Thoracic aorta (tissue), 2 donors: Measurements from ENCODE around the gene ARVCF. TPM values are rescaled to one million over a fixed set of nuclear protein-coding genes. Genes with fewer than 3 reads are reported as not detected.

Experiments
- ATAC-seq: fragments of 150-250 bp; one replicate; pipeline ENCODE4 v1.8.0; 2017; ENCODE audit warnings: low read depth; ENCODE audit not compliant: insufficient number of reproducible peaks, low FRiP score
- DNase-seq: peaks from one replicate; pipeline ENCODE4 v3.0.0-alpha.2; 2020; ENCODE audit warnings: low spot score
- H3K27ac ChIP-seq, 2 donors: fragments of 200-600 bp; sonication (generic); 1 replicate in 1 of 2; 2 replicates in 1 of 2; pipeline ENCODE4 v1.5.1; 2016; ENCODE audit warnings: mild to moderate bottlenecking in 2 of 2, moderate library complexity in 2 of 2
- H3K27me3 ChIP-seq: fragments of 200-600 bp; sonication (generic); replicated peaks from 2 replicates; pipeline ENCODE4 v1.6.0; 2016; ENCODE audit warnings: mild to moderate bottlenecking; ENCODE audit not compliant: insufficient read depth
- H3K36me3 ChIP-seq: fragments of 200-600 bp; sonication (generic); one replicate; pipeline ENCODE4 v1.5.1; 2016
- H3K4me1 ChIP-seq, 2 donors: fragments of 200-600 bp; sonication (generic); 1 replicate in 1 of 2; 2 replicates in 1 of 2; pipeline versions ENCODE4 v1.5.1 to v1.6.0; 2016; ENCODE audit warnings: low read depth in 2 of 2, mild to moderate bottlenecking in 1 of 2; ENCODE audit not compliant: control insufficient read depth in 1 of 2
- H3K4me3 ChIP-seq: fragments of 200-600 bp; sonication (generic); 2 replicates; pipeline ENCODE4 v1.5.1; 2016; ENCODE audit warnings: mild to moderate bottlenecking
- H3K9me3 ChIP-seq: fragments of 200-600 bp; sonication (generic); 2 replicates; pipeline ENCODE4 v1.5.1; 2016
- total RNA-seq, 2 donors: library from RNA; depleted of rRNA; stranded (reverse); fragments of >200 nt; gene quantifications; one replicate each; pipeline versions ENCODE4 v1.1.0 to v1.2.3, GENCODE V29; 2016
- TF ChIP-seq, protein P1 (sequence below): fragments of 200-600 bp; sonication (generic); IDR thresholded peaks from one replicate; pipeline ENCODE4 v1.5.1; 2019; ENCODE audit warnings: antibody characterized with exemption

ARVCF gene
- total RNA-seq, 2 donors from 2014 or later = 95.0 to 165 TPM

DNA sequence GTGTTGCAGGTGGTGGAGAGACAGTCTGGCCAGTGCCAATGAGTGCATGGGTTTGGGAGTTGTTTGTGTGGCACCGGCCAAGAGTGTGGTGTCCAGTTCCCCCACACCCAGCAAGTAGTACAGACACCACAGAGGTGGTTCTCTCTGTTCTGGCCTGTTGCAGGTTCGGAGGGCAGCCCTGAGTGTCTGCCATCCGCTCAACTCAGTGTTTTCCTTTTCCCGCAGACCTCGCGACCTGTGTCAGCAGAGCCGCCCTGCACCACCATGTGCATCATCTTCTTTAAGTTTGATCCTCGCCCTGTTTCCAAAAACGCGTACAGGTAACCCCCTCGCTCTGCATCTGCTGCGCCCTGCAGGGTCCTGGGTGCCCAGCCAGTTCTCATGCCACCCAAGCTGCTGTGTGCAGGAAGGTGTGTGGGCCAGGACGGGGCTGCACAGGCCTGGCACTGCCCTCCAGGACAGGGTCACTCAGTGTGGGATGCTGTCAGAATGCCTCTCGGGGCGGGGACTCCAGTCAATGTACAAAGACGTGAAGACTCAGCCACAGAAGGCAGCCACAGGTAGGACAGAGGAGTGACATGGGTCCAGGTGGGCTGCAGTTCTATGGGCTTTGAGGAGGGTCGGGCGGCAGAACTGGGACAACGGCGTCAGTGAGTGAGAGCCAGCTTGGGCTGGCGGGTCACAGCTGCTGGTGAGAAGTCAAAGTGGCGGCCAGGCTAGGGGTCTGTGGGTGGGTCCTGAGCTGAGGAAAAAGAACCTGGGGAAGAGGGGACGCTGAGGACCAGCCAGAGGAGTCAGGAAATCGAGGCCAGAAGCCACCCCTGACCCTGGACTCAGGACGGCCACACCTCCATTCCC, 20.1 kb upstream of the ARVCF start:
- ATAC-seq (no peak), DNase-seq (no peak)
- TF ChIP-seq, protein P1, sequence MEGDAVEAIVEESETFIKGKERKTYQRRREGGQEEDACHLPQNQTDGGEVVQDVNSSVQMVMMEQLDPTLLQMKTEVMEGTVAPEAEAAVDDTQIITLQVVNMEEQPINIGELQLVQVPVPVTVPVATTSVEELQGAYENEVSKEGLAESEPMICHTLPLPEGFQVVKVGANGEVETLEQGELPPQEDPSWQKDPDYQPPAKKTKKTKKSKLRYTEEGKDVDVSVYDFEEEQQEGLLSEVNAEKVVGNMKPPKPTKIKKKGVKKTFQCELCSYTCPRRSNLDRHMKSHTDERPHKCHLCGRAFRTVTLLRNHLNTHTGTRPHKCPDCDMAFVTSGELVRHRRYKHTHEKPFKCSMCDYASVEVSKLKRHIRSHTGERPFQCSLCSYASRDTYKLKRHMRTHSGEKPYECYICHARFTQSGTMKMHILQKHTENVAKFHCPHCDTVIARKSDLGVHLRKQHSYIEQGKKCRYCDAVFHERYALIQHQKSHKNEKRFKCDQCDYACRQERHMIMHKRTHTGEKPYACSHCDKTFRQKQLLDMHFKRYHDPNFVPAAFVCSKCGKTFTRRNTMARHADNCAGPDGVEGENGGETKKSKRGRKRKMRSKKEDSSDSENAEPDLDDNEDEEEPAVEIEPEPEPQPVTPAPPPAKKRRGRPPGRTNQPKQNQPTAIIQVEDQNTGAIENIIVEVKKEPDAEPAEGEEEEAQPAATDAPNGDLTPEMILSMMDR = no peak
- peaks cover 8 to 31% of the 10 kb centered on the region in 2 donors for H3K4me1 ChIP-seq
- no peak overlapping the region for H3K27ac ChIP-seq
- H3K9me3 ChIP-seq = no peaks in the 10 kb centered on the region
- no peaks in the 10 kb centered on the region for H3K27me3 ChIP-seq
- peaks cover 28% of the 10 kb centered on the region for H3K36me3 ChIP-seq
- H3K4me3 ChIP-seq = no peak overlapping the region

DNA sequence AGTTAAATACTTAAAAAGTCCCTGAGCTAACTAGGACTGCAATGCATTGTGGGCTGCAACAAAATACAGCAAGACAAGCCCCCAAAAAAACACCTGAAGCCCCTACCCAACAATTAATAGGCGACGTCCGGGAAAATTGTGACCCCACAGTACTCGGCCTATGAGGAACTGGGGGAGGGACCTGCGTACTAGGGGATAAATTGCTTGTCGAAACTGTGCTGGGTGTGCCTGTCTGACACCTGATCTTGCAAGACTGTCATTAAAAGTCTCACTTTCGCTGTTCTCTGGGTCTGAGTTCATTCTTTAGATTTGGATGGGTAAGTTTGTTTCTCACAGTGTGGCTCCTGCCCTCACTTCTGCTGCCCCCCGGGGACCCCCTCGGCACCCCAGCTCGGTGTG, 19.5 kb upstream of the ARVCF start:
- ATAC-seq (no peak), DNase-seq (no peak)
- H3K9me3 ChIP-seq = no peaks in the 10 kb centered on the region
- H3K4me3 ChIP-seq = no peak overlapping the region
- H3K4me1 ChIP-seq = peaks cover 8 to 31% of the 10 kb centered on the region in 2 donors
- TF ChIP-seq, protein P1 = no peak
- H3K27ac ChIP-seq = no peak overlapping the region
- no peaks in the 10 kb centered on the region for H3K27me3 ChIP-seq
- peaks cover 27% of the 10 kb centered on the region for H3K36me3 ChIP-seq

DNA sequence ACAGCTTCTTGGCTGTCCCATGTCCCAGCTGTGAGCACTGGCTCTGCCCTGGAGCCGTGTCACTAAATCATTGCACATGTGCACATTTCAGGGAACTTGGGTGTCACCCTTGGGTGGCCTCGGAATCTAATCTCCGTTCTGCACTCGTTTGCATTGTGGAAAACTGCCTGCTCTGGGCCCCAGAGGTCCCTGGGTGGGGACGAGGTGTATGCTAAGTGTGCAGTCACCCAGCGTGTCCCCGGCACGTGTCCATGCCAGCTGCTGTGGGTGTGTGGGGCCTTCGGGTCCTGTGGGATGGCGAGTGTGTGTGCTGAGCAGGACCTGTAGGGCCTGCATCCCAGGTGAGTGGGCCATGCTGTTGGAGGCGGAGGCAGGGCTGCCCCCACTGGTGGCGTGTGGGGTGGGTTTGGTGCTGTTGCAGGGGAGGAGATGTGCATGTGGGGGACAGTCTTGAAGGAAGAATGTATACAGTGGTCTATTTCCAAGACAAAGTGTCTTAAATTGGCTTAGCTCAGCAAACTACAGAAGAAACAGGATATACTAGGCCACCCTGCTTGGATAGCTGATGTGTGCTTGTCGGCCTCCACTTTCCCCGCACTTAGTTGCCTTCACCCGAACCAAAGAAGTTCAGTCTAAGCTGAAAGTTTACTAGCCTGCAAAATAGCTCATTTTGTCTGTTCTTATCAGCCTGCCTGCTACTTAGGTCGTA, 18.9 kb upstream of the ARVCF start:
- Histone ChIP-seq H3K9me3 (no peaks in the 10 kb centered on the region), H3K27me3 (no peaks in the 10 kb centered on the region), H3K36me3 (peaks cover 23% of the 10 kb centered on the region), H3K4me1 (peaks cover 8 to 31% of the 10 kb centered on the region in 2 donors), H3K4me3 (no peak overlapping the region), H3K27ac (no peak overlapping the region)
- TF ChIP-seq, protein P1 = no peak
- DNase-seq (no peak), ATAC-seq (no peak)

DNA sequence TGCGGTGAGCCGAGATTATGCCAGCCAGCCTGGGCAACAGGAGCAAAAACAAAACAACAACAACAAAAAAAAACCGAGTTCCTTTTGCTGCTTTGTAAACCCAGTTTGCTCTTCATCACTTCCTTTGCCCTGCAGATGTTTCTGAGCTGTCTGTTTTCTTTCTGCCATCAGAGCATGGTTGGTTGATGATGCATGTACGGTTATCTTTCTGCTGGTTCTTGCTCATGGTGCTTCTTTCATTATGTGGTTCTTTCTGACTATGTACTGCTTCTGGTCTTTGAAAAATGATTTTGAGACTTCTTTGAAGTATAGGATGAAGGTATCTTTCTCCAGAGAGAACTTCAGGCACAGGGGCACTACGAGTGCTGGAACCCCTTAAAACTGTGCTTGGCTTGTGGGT, 17.5 kb upstream of the ARVCF start:
- H3K4me1 ChIP-seq = peaks cover 14 to 38% of the 10 kb centered on the region in 2 donors
- H3K27me3 ChIP-seq = no peaks in the 10 kb centered on the region
- H3K27ac ChIP-seq = no peak overlapping the region
- H3K4me3 ChIP-seq = no peak overlapping the region
- peaks cover 18% of the 10 kb centered on the region for H3K36me3 ChIP-seq
- no peaks in the 10 kb centered on the region for H3K9me3 ChIP-seq
- ATAC-seq (no peak), DNase-seq (no peak)
- TF ChIP-seq, protein P1 = no peak

DNA sequence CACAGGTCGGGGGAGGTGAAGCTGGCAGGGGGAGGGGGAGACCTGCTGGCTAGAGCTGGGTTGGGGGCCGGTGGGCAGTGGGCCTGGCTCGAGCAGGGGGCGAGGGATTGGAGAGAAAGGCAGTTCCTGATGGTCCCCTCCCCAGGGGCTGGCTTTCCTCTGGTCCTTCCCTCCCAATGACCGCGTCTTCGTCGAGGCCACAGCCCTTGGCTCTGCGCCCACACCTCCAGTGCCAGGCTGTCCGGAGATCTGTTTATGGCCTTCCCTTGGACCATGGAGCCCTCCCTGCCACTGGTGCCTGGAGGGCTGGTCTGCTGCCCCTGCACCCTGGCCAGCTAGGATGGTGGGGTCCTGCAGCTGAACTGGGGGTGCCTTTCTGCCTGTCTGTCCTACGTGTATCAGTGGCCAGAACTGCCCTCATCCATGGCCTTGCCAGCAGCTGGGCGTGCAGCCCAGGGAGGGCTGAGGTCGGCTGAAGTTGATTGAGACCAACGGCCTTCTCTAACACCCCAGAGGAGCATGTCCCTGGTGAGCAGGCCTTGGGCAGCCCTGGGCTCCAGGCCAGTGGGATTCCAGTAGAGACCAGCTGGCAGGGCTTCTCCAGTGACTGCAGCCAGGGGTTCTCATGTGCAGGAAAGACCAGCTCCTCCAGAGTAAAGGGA, 16.6 kb upstream of the ARVCF start:
- Histone ChIP-seq H3K27ac (peak overlapping the region; percentile 61 to 65), H3K36me3 (peaks cover 13% of the 10 kb centered on the region)
- ATAC-seq = peak; percentile 24

More for the DNA sequence above, 16.6 kb upstream of the ARVCF start:
- Histone ChIP-seq H3K27me3 (no peaks in the 10 kb centered on the region), H3K4me3 (no peak overlapping the region), H3K9me3 (no peaks in the 10 kb centered on the region), H3K4me1 (peaks cover 22 to 47% of the 10 kb centered on the region in 2 donors)
- DNase-seq = no peak
- TF ChIP-seq, protein P1 = no peak
